HepG2 (cell line): ENCODE results near the gene RAC3. TPM values are rescaled to one million over a fixed set of nuclear protein-coding genes. Genes with fewer than 3 reads are reported as not detected.

Source experiments
- AHDC1 ChIP-seq: sonication (generic); formaldehyde crosslinking; IDR thresholded peaks from 2 replicates; pipeline ENCODE4 v1.5.1; 2020; ENCODE audit warnings: mild to moderate bottlenecking, missing genetic modification reagents, borderline replicate concordance
- FIP1L1 ChIP-seq: fragments of 200-400 bp; formaldehyde crosslinking; IDR thresholded peaks from 2 replicates; pipeline ENCODE4 v1.6.1; 2018; ENCODE audit warnings: low read depth, mild to moderate bottlenecking, low read length, moderate library complexity, borderline replicate concordance; ENCODE audit not compliant: insufficient read depth
- FOSL2 ChIP-seq: sonication (generic); formaldehyde crosslinking; IDR thresholded peaks from 2 replicates; pipeline ENCODE4 v1.4.0; 2020; ENCODE audit warnings: missing genetic modification reagents
- MYC ChIP-seq: sonication (generic); formaldehyde crosslinking; IDR thresholded peaks from 2 replicates; pipeline ENCODE4 v1.9.0; 2021; ENCODE audit warnings: missing genetic modification reagents, borderline replicate concordance
- NFE2L2 ChIP-seq: fragments of 150-350 bp; IDR thresholded peaks from 2 replicates; pipeline ENCODE4 v1.6.1; 2014; ENCODE audit warnings: low read length
- PBX3 ChIP-seq: sonication (generic); formaldehyde crosslinking; IDR thresholded peaks from 2 replicates; pipeline ENCODE4 v1.8.1; 2023; ENCODE audit warnings: missing genetic modification reagents, inconsistent platforms, borderline replicate concordance
- SMYD3 ChIP-seq: sonication (generic); formaldehyde crosslinking; IDR thresholded peaks from 2 replicates; pipeline ENCODE4 v1.8.1; 2023; ENCODE audit warnings: mild to moderate bottlenecking, missing genetic modification reagents
- SOX5 ChIP-seq: IDR thresholded peaks from 2 replicates; pipeline ENCODE4 v1.6.1; 2016; ENCODE audit warnings: borderline replicate concordance
- ZBTB42 ChIP-seq: sonication (generic); formaldehyde crosslinking; IDR thresholded peaks from 2 replicates; pipeline ENCODE4 v1.5.0; 2020; ENCODE audit warnings: mild to moderate bottlenecking, missing genetic modification reagents
- ZFP90 ChIP-seq: sonication (generic); formaldehyde crosslinking; IDR thresholded peaks from 2 replicates; pipeline ENCODE4 v1.8.0; 2022; ENCODE audit warnings: missing genetic modification reagents, mild to moderate bottlenecking, inconsistent platforms, borderline replicate concordance
- ZNF552 ChIP-seq: sonication (generic); formaldehyde crosslinking; IDR thresholded peaks from 2 replicates; pipeline ENCODE4 v1.9.0; 2022; ENCODE audit warnings: missing genetic modification reagents, mild to moderate bottlenecking, borderline replicate concordance
- ZNF558 ChIP-seq: sonication (generic); formaldehyde crosslinking; IDR thresholded peaks from 2 replicates; pipeline ENCODE4 v1.9.0; 2022; ENCODE audit warnings: mild to moderate bottlenecking, missing genetic modification reagents, borderline replicate concordance
- ZNF564 ChIP-seq: sonication (generic); formaldehyde crosslinking; IDR thresholded peaks from 2 replicates; pipeline ENCODE4 v1.8.1; 2023; ENCODE audit warnings: mild to moderate bottlenecking, missing genetic modification reagents
- ZNF609 ChIP-seq: sonication (generic); formaldehyde crosslinking; IDR thresholded peaks from 2 replicates; pipeline ENCODE4 v1.4.0; 2020; ENCODE audit warnings: mild to moderate bottlenecking, missing genetic modification reagents, borderline replicate concordance
- ZNF644 ChIP-seq: IDR thresholded peaks from 2 replicates; pipeline ENCODE4 v1.6.1; 2016; ENCODE audit warnings: low read depth
- polyA plus RNA-seq, 8 experiments: library from polyadenylated mRNA; depleted of rRNA in 3 of 8; stranded (reverse) in 7 of 8; unstranded in 1 of 8; fragments of >200 nt; fragmentation: Illumina TruSeq in 4 of 8; extraction: Trizol in 4 of 8; gene quantifications; 2 replicates each; pipeline versions ENCODE4 v1.2.1 to v1.2.3, GENCODE V29; 2011 to 2016; ENCODE audit warnings: low read depth in 4 of 8, missing spikeins in 1 of 8, mixed read lengths in 1 of 8; ENCODE audit not compliant: insufficient read depth in 1 of 8
- total RNA-seq, 5 experiments: library from RNA; depleted of rRNA; stranded (reverse); fragments of >200 nt; fragmentation: Illumina TruSeq; extraction: Trizol; gene quantifications; 2 replicates each; pipeline ENCODE4 v1.2.3, GENCODE V29; 2016; ENCODE audit warnings: low read depth in 1 of 5
- TF ChIP-seq, protein P1 (sequence below): sonication (generic); formaldehyde crosslinking; IDR thresholded peaks from 2 replicates; pipeline ENCODE4 v1.8.1; 2023; ENCODE audit warnings: mild to moderate bottlenecking, missing genetic modification reagents

RAC3 gene
- total and polyA plus RNA-seq, 2 of the 13 experiments (the other 11 are each of a cell fraction or from before 2014, with no cell fraction given), result 10.5 to 21.3 TPM

DNA sequence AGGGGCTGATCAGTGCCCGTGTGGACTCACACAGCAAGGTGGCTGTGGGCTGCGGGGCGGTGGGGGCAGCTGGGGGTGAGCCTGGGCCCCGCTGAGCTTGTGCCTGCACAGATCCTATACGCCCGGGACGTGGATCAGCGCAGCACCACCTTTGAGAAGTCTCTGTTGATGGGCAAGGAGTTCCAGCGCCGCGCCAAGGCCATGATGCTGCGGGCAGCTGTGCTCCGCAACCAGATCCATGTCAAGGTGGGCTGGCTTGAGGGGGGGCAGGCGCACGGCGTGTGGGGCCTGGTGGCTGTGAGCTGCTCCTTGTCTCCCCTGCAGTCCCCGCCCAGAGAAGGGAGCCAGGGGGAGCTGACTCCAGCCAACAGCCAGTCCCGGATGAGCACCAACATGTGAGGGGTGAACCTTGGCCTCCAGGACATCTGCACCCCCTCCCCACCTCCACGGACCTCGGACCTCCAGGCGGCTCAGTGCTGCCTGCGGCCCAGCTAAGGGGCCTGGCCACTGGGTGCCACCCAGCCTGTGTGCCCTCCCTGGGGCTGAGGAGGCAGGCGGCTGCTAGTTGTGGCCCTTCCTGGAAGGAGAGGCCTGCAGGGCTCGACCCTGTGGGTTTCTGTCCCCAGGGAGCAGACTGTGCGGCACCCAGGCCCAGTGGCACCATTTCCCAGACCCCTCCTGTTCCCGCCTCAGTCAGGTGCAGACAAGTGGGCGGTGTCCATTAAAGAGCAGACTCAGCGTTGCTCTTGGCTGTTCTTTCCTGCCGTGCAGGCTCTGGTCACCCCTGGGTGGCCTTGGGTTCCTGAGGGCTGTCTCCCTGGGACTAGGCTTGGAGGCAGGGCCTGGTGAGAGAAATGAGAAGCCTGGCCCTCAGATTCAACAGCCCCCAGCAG, 25.5 kb downstream of the RAC3 start (continued):
- TF ChIP-seq PBX3, result no peak
- peak; percentile 74; the same call in 1 of the 2 replicates for TF ChIP-seq MYC (CRISPR knock-in tag)
- no peak; the same call in none of the 2 replicates for TF ChIP-seq ZNF552 (CRISPR knock-in tag)
- TF ChIP-seq, protein P1, sequence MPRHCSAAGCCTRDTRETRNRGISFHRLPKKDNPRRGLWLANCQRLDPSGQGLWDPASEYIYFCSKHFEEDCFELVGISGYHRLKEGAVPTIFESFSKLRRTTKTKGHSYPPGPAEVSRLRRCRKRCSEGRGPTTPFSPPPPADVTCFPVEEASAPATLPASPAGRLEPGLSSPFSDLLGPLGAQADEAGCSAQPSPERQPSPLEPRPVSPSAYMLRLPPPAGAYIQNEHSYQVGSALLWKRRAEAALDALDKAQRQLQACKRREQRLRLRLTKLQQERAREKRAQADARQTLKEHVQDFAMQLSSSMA (CRISPR knock-in tag), result 0 out of 2 replicates have a peak, but pooled peaks have one; percentile 84
- TF ChIP-seq FOSL2 (CRISPR knock-in tag), result no peak
- peak; percentile 70 for TF ChIP-seq ZNF558
- TF ChIP-seq ZNF564 (CRISPR knock-in tag), result peak; percentile 64; the same call in 1 of the 2 replicates
- no peak for TF ChIP-seq ZNF644 (CRISPR knock-in tag)
- no peak for TF ChIP-seq FIP1L1
- peak; percentile 74 for TF ChIP-seq ZNF609 (CRISPR knock-in tag)
- TF ChIP-seq NFE2L2, result no peak
- TF ChIP-seq ZBTB42 (CRISPR knock-in tag), result no peak
- TF ChIP-seq SMYD3 (CRISPR knock-in tag), result no peak
- TF ChIP-seq ZFP90 (CRISPR knock-in tag), result no peak
- TF ChIP-seq AHDC1, result peak; percentile 79; the same call in 1 of the 2 replicates
- no peak for TF ChIP-seq SOX5
